HG02981 (cell line): Measurements from ENCODE around the gene FEM1C.
"Not testable (repeated sequence)": the region's sequence is repeated elsewhere in the genome, so short reads cannot be mapped to it uniquely, and the experiment has no call there.

Experiments
- ATAC-seq: cut with Tn5 transposase; IDR thresholded peaks from one replicate; pipeline ENCODE4 v1.9.1; 2021; ENCODE audit warnings: mild to moderate bottlenecking, moderate library complexity; ENCODE audit not compliant: unreplicated experiment

The FEM1C gene

GRCh38 chr5:115480271-115480670 lies 64.3 kb downstream of the FEM1C start:
- ATAC-seq: no peak

- ATAC-seq: not testable (repeated sequence)
Observed at GRCh38 chr5:115479166-115479873, 65.3 kb downstream of the FEM1C start.

- ATAC-seq: no peak
Observed at GRCh38 chr5:115478281-115478680, 66.3 kb downstream of the FEM1C start.

- no peak for ATAC-seq
Observed at GRCh38 chr5:115477581-115477980, 67.0 kb downstream of the FEM1C start.

GRCh38 chr5:115475788-115476187 lies 68.8 kb downstream of the FEM1C start:
- no peak for ATAC-seq

- ATAC-seq: no peak
Observed at GRCh38 chr5:115472271-115473025, 72.1 kb downstream of the FEM1C start.

- ATAC-seq: no peak
Observed at GRCh38 chr5:115471345-115472063, 73.1 kb downstream of the FEM1C start.

- no peak for ATAC-seq
Observed at GRCh38 chr5:115470921-115471320, 73.7 kb downstream of the FEM1C start.
